Measurements from ENCODE around the gene SLC17A1. TPM values are rescaled to one million over a fixed set of nuclear protein-coding genes. Genes with fewer than 3 reads are reported as not detected.

The SLC17A1 gene
- total and polyA plus RNA-seq, 7 donors: not detected

DNA sequence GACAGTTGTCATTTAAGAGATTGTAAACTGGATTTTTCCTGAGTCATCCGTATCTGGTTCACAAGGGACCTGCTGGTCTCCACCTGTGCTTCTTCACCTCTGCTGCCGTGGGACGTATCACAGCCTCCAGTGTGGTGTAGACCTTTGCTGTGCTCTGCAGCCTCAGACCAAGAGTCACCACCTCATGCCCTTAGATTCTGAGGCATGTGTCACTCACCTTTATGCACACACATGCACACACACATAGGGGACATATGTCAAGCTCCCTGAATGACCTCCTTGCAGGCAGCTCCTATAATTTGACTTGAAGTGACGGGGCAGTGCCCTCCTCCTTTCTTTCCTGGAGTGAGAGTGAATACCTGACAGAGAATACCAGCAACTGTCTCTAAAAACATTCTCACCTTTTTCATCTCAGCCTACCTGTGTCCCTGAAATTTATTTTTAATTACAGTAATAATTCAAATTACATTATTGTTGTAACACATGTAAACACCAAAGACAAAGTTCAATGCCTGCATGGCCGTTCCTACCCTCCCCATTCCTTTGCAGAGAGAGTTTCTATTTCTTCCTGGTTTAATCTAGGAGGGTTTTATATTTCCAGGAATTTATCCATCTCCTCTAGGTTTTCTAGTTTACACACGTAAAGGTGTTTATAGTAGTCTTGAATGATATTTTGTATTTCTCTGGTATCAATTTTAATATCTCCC is 73.8 kb downstream of the SLC17A1 start:
- WGBS, 3 donors: 66 to 80% (median 76%) methylated on average over 6 of the region's 6 CpGs
- intact Hi-C loops (cut with DNase I): no loop called here
- no peaks in the 10 kb centered on the region for H3K36me3 ChIP-seq (ENCODE audit: insufficient read depth in 1 of 2, low read depth in 1 of 2)
- H3K9me3 ChIP-seq: no peaks in the 10 kb centered on the region
- ATAC-seq (no peak), DNase-seq (no peak)
- H3K27me3 ChIP-seq (ENCODE audit: insufficient read depth in 3 of 3, low read length in 2 of 3): no peaks in the 10 kb centered on the region
- no peak overlapping the region for H3K27ac ChIP-seq
- H3K4me1 ChIP-seq: no peaks in the 10 kb centered on the region
- no peak for TF ChIP-seq CTCF (IDR thresholded peaks at IDR 0.05)
- no peak overlapping the region for H3K4me3 ChIP-seq

DNA sequence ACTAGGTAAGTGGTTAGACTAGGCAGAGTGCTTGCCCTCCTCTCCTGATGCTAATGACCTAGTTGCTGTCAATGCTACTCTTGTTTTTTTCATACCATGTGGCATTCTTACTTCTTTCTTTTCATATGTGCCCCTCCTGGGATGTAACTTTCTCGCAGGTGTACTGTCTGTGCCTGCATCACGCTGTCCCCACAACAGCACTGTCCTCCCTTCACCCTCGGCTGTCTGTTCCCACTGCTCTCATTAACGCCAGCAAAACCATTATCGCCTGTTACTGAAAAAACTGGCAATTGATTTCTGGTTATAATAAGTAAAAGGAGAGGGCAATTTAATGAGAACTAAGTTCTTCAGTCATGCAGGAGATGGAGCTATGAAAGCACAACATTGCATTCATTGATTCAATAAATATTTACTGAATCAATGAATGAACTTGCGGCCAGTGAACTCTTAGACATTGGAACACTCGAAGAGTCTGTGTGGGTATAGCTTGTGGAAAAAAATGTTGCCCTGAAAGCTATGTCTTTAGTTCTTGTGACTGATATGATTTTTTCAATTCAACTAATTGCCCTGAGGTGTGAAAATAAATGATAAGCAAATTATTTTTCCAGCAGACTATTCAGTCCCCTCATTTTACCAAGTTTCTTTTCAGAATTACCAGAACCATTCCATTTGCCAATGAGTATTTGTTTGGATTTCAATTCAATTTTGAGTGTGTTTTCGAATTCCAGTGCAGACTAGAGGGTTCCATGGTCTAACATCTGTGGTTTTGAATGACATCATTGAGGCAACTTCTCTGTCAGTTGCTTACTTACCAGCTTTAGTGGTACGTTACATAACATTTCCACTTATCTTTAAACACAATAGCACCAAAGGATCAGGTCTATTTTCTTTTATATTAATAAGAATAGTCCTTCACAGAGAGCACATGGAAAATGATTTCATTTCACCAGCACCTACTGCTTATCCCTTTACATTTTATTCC is 75.2 kb downstream of the SLC17A1 start:
- no peak for TF ChIP-seq CTCF (IDR thresholded peaks at IDR 0.05)
- intact Hi-C loops (cut with DNase I): no loop called here
- H3K36me3 ChIP-seq (ENCODE audit: insufficient read depth in 1 of 2, low read depth in 1 of 2): no peaks in the 10 kb centered on the region
- no peak overlapping the region for H3K4me3 ChIP-seq
- no peaks in the 10 kb centered on the region for H3K27me3 ChIP-seq (ENCODE audit: insufficient read depth in 3 of 3, low read length in 2 of 3)
- ATAC-seq (no peak), DNase-seq (no peak)
- H3K9me3 ChIP-seq: no peaks in the 10 kb centered on the region
- H3K27ac ChIP-seq: no peak overlapping the region
- WGBS, 3 donors: 82 to 83% (median 82%) methylated on average over 9 of the region's 9 CpGs
- no peaks in the 10 kb centered on the region for H3K4me1 ChIP-seq

DNA sequence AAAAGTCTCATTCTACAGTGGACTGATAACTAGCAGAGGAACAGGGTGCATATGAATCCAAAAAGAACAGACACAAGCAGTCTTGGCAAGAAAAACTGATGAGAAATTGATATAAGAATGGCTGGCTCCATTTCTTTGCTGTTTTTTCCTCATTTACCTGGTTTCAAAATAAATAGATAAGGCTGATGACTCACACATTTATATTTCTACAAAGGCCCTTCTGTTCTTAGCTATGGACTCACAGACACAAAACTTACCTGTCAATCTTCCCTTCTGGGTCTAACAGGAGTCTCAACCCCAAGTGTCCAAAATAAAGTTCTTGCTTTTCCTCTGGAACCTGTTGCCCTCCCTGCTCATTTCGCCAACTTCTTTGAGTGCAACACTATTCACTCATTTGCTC is 76.4 kb downstream of the SLC17A1 start:
- H3K4me3 ChIP-seq: no peak overlapping the region

GRCh38 chr6:25754535-25754934 is 77.3 kb downstream of the SLC17A1 start, which contains the start of gene SLC17A4:
Gene SLC17A4 (plus strand): TSS chr6:25754742. CDS start chr6:25761963, 7,221 bp downstream.
- no peak for DNase-seq
- intact Hi-C loops (cut with DNase I): no loop called here
- Histone ChIP-seq H3K4me3 (no peak within 1 kb of the TSS), H3K27ac (no peak within 1 kb of the TSS), H3K9me3 (no peaks in the 10 kb centered on the region), H3K4me1 (no peaks in the 10 kb centered on the region), H3K27me3 (ENCODE audit: insufficient read depth in 3 of 3, low read length in 2 of 3) (no peaks in the 10 kb centered on the region), H3K36me3 (ENCODE audit: insufficient read depth in 1 of 2, low read depth in 1 of 2) (no peaks in the 10 kb centered on the region)
- ATAC-seq: no peak
- no peak for TF ChIP-seq CTCF (IDR thresholded peaks at IDR 0.05)

More for the DNA sequence above, 76.4 kb downstream of the SLC17A1 start:
- Histone ChIP-seq H3K36me3 (ENCODE audit: insufficient read depth in 1 of 2, low read depth in 1 of 2) (no peaks in the 10 kb centered on the region), H3K9me3 (no peaks in the 10 kb centered on the region), H3K27me3 (ENCODE audit: insufficient read depth in 3 of 3, low read length in 2 of 3) (no peaks in the 10 kb centered on the region), H3K4me1 (no peaks in the 10 kb centered on the region), H3K27ac (no peak overlapping the region)
- intact Hi-C loops (cut with DNase I): no loop called here
- no peak for DNase-seq
- WGBS, 3 donors: 90 to 97% (median 96%) methylated on average over 1 of the region's 1 CpG
- no peak for TF ChIP-seq CTCF (IDR thresholded peaks at IDR 0.05)
- ATAC-seq: no peak

All from psoas muscle (tissue), 8 donors.